Ishikawa (cell line): ENCODE measurements around the gene DIP2B.

Source experiments
- CEBPB ChIP-seq: IDR thresholded peaks from 2 replicates; pipeline ENCODE4 v1.6.1; 2012
- CREB1 ChIP-seq: IDR thresholded peaks from 2 replicates; pipeline ENCODE4 v1.6.1; 2012; ENCODE audit warnings: low read depth
- EGR1 ChIP-seq: IDR thresholded peaks from 2 replicates; pipeline ENCODE4 v1.6.1; 2012
- EP300 ChIP-seq: IDR thresholded peaks from 2 replicates; pipeline ENCODE4 v1.6.1; 2012; ENCODE audit warnings: borderline replicate concordance
- FOXM1 ChIP-seq: IDR thresholded peaks from 2 replicates; pipeline ENCODE4 v1.6.1; 2012; ENCODE audit warnings: low read depth, borderline replicate concordance
- MAX ChIP-seq: IDR thresholded peaks from 2 replicates; pipeline ENCODE4 v1.6.1; 2012
- RAD21 ChIP-seq: IDR thresholded peaks from 2 replicates; pipeline ENCODE4 v1.6.1; 2012; ENCODE audit warnings: low read depth
- REST ChIP-seq: IDR thresholded peaks from 2 replicates; pipeline ENCODE4 v1.6.1; 2012; ENCODE audit warnings: low read depth, mild to moderate bottlenecking
- TAF1 ChIP-seq: IDR thresholded peaks from 2 replicates; pipeline ENCODE4 v1.6.1; 2012; ENCODE audit warnings: low read depth, mild to moderate bottlenecking
- TCF12 ChIP-seq: IDR thresholded peaks from 2 replicates; pipeline ENCODE4 v1.6.1; 2012; ENCODE audit warnings: low read depth
- YY1 ChIP-seq: IDR thresholded peaks from 2 replicates; pipeline ENCODE4 v1.6.1; 2012; ENCODE audit warnings: low read depth
- ZBTB7A ChIP-seq: IDR thresholded peaks from 2 replicates; pipeline ENCODE4 v1.6.1; 2012; ENCODE audit warnings: low read depth

DNA sequence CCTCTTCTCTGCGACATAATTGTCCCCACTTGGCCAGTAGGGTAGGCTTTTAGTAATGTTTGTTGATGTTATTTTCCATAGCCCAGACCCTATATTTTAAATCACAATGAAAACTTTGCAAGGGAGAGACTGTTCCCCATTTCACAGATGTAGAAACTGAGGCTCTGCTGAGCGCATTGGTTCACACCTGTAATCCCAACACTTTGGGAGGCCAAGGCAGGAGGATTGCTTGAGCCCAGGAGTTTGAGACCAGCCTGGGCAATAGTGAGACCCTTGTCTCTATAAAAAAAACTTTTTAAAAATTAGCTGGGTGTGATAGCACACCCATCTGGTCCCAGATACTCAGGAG, 114.8 kb downstream of the DIP2B start:
- no peak for TF ChIP-seq MAX
- no peak for TF ChIP-seq TAF1
- no peak for TF ChIP-seq ZBTB7A
- TF ChIP-seq FOXM1: no peak
- no peak for TF ChIP-seq REST
- no peak for TF ChIP-seq EGR1
- no peak for TF ChIP-seq YY1
- TF ChIP-seq RAD21: no peak
- no peak for TF ChIP-seq CEBPB
- TF ChIP-seq TCF12: no peak
- TF ChIP-seq EP300: no peak
- TF ChIP-seq CREB1: no peak
